ENCODE data around the gene FAM120A.
A peak's percentile ranks its signal among the peaks of the same experiment; 100 is the strongest.

The FAM120A gene

GRCh38 chr9:93577975-93578682 is 126.6 kb downstream of the FAM120A start:
- DNase-seq (ENCODE audit: low read depth, low spot score), result peak; percentile 28

- no peak for DNase-seq (ENCODE audit: low read depth, low spot score)
Measured at GRCh38 chr9:93578844-93579243, 127.4 kb downstream of the FAM120A start.

GRCh38 chr9:93579711-93580516 is 128.4 kb downstream of the FAM120A start:
- no peak for DNase-seq (ENCODE audit: low read depth, low spot score)

GRCh38 chr9:93580654-93581380 is 129.3 kb downstream of the FAM120A start:
- DNase-seq (ENCODE audit: low read depth, low spot score), result no peak

- DNase-seq (ENCODE audit: low read depth, low spot score), result no peak
Measured at GRCh38 chr9:93582115-93582514, 130.6 kb downstream of the FAM120A start.

- no peak for DNase-seq (ENCODE audit: low read depth, low spot score)
Measured at GRCh38 chr9:93582550-93582949, 131.1 kb downstream of the FAM120A start.

GRCh38 chr9:93585259-93585658 is 133.8 kb downstream of the FAM120A start:
- DNase-seq (ENCODE audit: low read depth, low spot score), result no peak

- DNase-seq (ENCODE audit: low read depth, low spot score), result no peak
Measured at GRCh38 chr9:93585695-93586094, 134.2 kb downstream of the FAM120A start.

- no peak for DNase-seq (ENCODE audit: low read depth, low spot score)
Measured at GRCh38 chr9:93586290-93587057, 135.0 kb downstream of the FAM120A start.

GRCh38 chr9:93587284-93587650 is 135.8 kb downstream of the FAM120A start:
- no peak for DNase-seq (ENCODE audit: low read depth, low spot score)

GRCh38 chr9:93587651-93588347 is 136.3 kb downstream of the FAM120A start:
- DNase-seq (ENCODE audit: low read depth, low spot score), result no peak

- DNase-seq (ENCODE audit: low read depth, low spot score), result no peak
Measured at GRCh38 chr9:93588641-93589609, 137.4 kb downstream of the FAM120A start.

- no peak for DNase-seq (ENCODE audit: low read depth, low spot score)
Measured at GRCh38 chr9:93589688-93590087, 138.2 kb downstream of the FAM120A start.

- no peak for DNase-seq (ENCODE audit: low read depth, low spot score)
Measured at GRCh38 chr9:93590609-93591234, 139.2 kb downstream of the FAM120A start.

- DNase-seq (ENCODE audit: low read depth, low spot score), result no peak
Measured at GRCh38 chr9:93591301-93592007, 140.0 kb downstream of the FAM120A start.

- DNase-seq (ENCODE audit: low read depth, low spot score), result no peak
Measured at GRCh38 chr9:93592008-93592642, 140.6 kb downstream of the FAM120A start.

- no peak for DNase-seq (ENCODE audit: low read depth, low spot score)
Measured at GRCh38 chr9:93592643-93593021, 141.1 kb downstream of the FAM120A start.

GRCh38 chr9:93593144-93593658 is 141.7 kb downstream of the FAM120A start:
- DNase-seq (ENCODE audit: low read depth, low spot score), result no peak
